Measurements from ENCODE around the gene MTHFD1L.

DNA sequence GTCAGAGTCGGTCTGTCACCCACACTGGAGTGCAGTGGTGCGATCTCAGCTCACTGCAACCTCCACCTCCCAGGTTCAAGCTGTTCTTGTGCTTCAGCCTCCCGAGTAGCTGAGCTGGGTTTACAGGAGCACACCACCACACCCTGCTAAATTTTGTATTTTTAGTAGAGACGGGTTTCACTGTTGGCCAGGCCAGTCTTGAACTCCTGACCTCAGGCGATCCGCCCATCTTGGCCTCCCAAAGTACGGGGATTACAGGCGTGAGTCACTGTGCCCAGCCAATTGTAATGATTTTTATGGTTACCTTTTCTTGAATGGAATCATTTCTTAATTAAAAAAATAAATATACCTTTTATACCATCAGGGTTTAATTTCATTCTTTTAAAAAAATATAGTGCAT, 105.7 kb downstream of the MTHFD1L start:
- no peak for TF ChIP-seq CTCF (IDR thresholded peaks at IDR 0.05)
- TF ChIP-seq POLR2AphosphoS5 (IDR thresholded peaks at IDR 0.05): no peak
- TF ChIP-seq EP300 (IDR thresholded peaks at IDR 0.05): no peak
- no peak for TF ChIP-seq POLR2A (IDR thresholded peaks at IDR 0.05)
